ENCODE data around the gene CLEC2L. TPM values are rescaled to one million over a fixed set of nuclear protein-coding genes. Genes with fewer than 3 reads are reported as not detected.

Gene CLEC2L
- total and polyA plus RNA-seq, 5 donors from 2014 or later: 0.39 TPM; not detected in 4

DNA sequence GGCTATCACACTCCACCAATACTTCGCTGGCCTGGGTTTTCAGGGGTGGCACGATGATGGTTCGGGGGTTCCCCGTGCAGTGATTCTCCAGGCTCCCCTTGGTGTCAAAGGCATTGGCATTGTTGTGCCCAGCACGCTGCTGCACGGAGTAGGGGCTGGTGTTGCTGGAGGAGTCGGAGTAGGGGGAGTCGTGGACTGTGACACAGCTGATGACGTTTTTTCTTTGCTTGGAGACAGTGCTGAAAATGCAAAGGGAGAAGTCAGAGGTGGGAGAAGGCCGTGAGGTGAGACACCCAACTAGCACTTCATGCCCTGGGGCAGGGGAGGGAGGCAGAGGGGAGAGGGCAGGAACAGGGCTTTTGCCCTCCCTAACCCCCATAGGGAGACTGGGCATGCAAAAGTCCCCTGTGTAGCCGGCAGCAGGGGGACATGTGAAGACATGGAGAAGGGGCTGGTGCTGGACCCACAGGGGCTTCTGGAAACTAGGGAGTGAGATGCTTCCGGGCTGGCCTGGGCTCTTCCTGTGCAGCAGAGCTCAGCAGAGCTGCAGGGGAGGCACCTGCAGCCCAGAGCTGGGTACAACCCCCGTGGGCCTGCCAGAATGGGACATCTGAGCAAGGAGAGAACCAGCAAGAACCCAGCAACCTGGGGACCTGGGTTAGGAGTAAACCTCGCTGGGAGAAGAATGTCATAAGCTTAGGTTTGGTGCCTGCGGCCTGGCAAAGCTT, 60.5 kb downstream of the CLEC2L start:
- no peak for DNase-seq
- Mint-ChIP-seq H3K4me1 (no peaks in the 10 kb centered on the region), H3K9me3 (no peaks in the 10 kb centered on the region), H3K27me3 (no peaks in the 10 kb centered on the region), H3K27ac (no peak overlapping the region), H3K36me3 (peaks cover 17% of the 10 kb centered on the region), H3K4me3 (no peak overlapping the region)
- Histone ChIP-seq H3K9me3 (ENCODE audit: control insufficient read depth in 2 of 2, low read length in 2 of 2) (no peaks in the 10 kb centered on the region), H3K27me3 (ENCODE audit: control insufficient read depth, insufficient read depth, low read length) (no peaks in the 10 kb centered on the region), H3K27ac (ENCODE audit: insufficient read depth, low read length, poor library complexity, severe bottlenecking) (no peak overlapping the region), H3K4me3 (ENCODE audit: low read depth, low read length) (no peak overlapping the region), H3K4me1 (ENCODE audit: control insufficient read depth, insufficient read depth, low read length, poor library complexity, severe bottlenecking) (no peaks in the 10 kb centered on the region), H3K36me3 (ENCODE audit: control insufficient read depth, insufficient read depth, low read length) (peaks cover 3% of the 10 kb centered on the region)
- ATAC-seq (ENCODE audit: low read depth in 2 of 2): no peak

DNA sequence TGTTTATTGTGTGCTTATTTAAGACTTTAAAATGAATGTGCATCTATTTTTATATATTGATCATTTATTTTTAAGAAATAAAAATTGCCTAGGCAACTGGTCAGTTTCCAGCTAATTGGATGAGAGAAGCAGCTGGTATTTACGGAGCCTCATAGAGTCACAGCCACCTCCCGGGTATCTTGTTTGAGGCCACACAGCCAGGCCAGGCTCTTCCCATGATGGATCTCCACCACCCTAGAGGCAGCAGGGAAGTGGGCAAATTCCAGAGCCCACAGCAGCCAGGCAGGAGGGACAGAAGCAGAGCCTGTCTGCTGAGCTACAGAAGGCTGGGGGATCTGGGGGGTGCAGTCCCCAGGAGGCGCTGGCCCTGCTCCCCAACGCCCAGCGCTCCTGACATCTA, 61.6 kb downstream of the CLEC2L start:
- Mint-ChIP-seq H3K4me1 (no peaks in the 10 kb centered on the region), H3K27ac (no peak overlapping the region), H3K4me3 (no peak overlapping the region), H3K27me3 (no peaks in the 10 kb centered on the region), H3K36me3 (peaks cover 16% of the 10 kb centered on the region), H3K9me3 (no peaks in the 10 kb centered on the region)
- no peaks in the 10 kb centered on the region for H3K9me3 ChIP-seq (ENCODE audit: control insufficient read depth in 2 of 2, low read length in 2 of 2)
- no peak overlapping the region for H3K27ac ChIP-seq (ENCODE audit: insufficient read depth, low read length, poor library complexity, severe bottlenecking)
- H3K4me1 ChIP-seq (ENCODE audit: control insufficient read depth, insufficient read depth, low read length, poor library complexity, severe bottlenecking): no peaks in the 10 kb centered on the region
- DNase-seq (no peak), ATAC-seq (ENCODE audit: low read depth in 2 of 2) (no peak)
- no peaks in the 10 kb centered on the region for H3K27me3 ChIP-seq (ENCODE audit: control insufficient read depth, insufficient read depth, low read length)
- peaks cover 3% of the 10 kb centered on the region for H3K36me3 ChIP-seq (ENCODE audit: control insufficient read depth, insufficient read depth, low read length)
- H3K4me3 ChIP-seq (ENCODE audit: low read depth, low read length): no peak overlapping the region

DNA sequence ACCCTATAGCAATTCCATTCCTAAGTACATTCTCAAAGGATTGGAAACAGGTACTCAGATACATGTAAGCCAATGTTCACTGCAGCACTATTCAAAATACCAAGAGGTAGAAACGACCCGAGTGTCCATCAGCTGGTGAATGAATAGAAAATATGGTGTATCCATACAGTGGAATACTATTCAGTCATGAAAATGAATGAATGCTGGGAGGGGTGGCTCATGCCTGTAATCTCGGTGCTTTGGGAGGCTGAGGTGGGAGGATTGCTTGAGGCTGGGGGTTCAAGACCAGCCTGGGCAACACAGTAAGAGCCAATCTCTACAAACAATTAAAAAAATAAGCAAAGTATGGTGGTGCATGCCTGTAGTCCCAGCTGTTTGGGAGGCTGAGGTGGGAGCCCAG, 62.8 kb downstream of the CLEC2L start:
- Mint-ChIP-seq H3K36me3 (peaks cover 16% of the 10 kb centered on the region), H3K9me3 (no peaks in the 10 kb centered on the region), H3K27me3 (no peaks in the 10 kb centered on the region), H3K27ac (no peak overlapping the region), H3K4me1 (no peaks in the 10 kb centered on the region), H3K4me3 (no peak overlapping the region)
- H3K4me3 ChIP-seq (ENCODE audit: low read depth, low read length): no peak overlapping the region
- no peaks in the 10 kb centered on the region for H3K27me3 ChIP-seq (ENCODE audit: control insufficient read depth, insufficient read depth, low read length)
- no peak for DNase-seq
- ATAC-seq (ENCODE audit: low read depth in 2 of 2): no peak
- no peaks in the 10 kb centered on the region for H3K4me1 ChIP-seq (ENCODE audit: control insufficient read depth, insufficient read depth, low read length, poor library complexity, severe bottlenecking)
- no peaks in the 10 kb centered on the region for H3K9me3 ChIP-seq (ENCODE audit: control insufficient read depth in 2 of 2, low read length in 2 of 2)
- no peak overlapping the region for H3K27ac ChIP-seq (ENCODE audit: insufficient read depth, low read length, poor library complexity, severe bottlenecking)
- peaks cover 3% of the 10 kb centered on the region for H3K36me3 ChIP-seq (ENCODE audit: control insufficient read depth, insufficient read depth, low read length)

DNA sequence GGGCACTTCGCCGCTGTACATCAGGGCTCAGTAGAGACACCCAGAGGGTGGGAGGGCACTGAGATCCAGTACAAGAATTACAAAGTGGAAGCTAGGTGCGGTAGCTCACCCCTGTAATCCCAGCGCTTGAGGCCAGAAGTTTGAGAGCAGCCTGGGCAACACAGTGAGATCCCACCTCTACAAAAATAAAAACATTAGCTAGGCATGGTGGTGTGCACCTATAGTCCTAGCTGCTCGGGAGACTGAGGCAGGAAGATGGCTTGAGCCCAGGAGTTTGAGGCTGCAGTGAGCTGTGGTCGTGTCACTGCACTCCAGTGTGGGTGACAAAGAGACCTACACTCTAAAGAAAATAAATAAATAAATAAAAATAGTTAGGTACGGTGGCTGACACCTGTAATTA, 64.0 kb downstream of the CLEC2L start:
- Histone ChIP-seq H3K27me3 (ENCODE audit: control insufficient read depth, insufficient read depth, low read length) (no peaks in the 10 kb centered on the region), H3K4me1 (ENCODE audit: control insufficient read depth, insufficient read depth, low read length, poor library complexity, severe bottlenecking) (no peaks in the 10 kb centered on the region), H3K4me3 (ENCODE audit: low read depth, low read length) (no peak overlapping the region), H3K27ac (ENCODE audit: insufficient read depth, low read length, poor library complexity, severe bottlenecking) (no peak overlapping the region), H3K9me3 (ENCODE audit: control insufficient read depth in 2 of 2, low read length in 2 of 2) (no peaks in the 10 kb centered on the region), H3K36me3 (ENCODE audit: control insufficient read depth, insufficient read depth, low read length) (peaks cover 2% of the 10 kb centered on the region)
- DNase-seq: no peak
- Mint-ChIP-seq H3K36me3 (peaks cover 17% of the 10 kb centered on the region), H3K4me3 (no peak overlapping the region), H3K27me3 (no peaks in the 10 kb centered on the region), H3K9me3 (no peaks in the 10 kb centered on the region), H3K4me1 (no peaks in the 10 kb centered on the region), H3K27ac (no peak overlapping the region)
- ATAC-seq (ENCODE audit: low read depth in 2 of 2): no peak

DNA sequence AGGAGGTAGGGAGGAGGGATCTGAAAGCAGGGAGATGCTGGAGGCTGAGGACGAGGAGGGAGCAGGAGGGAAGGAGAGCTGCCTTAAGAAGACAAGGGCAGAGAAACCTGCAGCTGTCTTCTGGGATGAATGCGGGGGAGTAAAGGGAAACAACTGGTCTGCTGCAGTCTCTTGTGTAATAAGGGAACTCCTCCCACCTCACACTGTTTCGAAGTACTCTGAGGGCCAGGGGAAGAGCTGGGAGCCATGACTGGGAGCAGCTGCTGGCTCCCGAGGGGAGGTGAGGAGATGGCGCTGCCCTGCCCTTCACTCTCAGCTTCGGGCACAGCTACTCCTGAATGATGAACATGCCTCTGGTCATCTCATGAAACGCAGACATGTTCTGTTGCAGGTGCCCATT, 65.1 kb downstream of the CLEC2L start:
- Mint-ChIP-seq H3K4me1 (no peaks in the 10 kb centered on the region), H3K36me3 (peaks cover 26% of the 10 kb centered on the region), H3K9me3 (no peaks in the 10 kb centered on the region), H3K27me3 (no peaks in the 10 kb centered on the region), H3K4me3 (no peak overlapping the region), H3K27ac (peak overlapping the region in 1 of 3 donors; percentile 69)
- Histone ChIP-seq H3K4me3 (ENCODE audit: low read depth, low read length) (no peak overlapping the region), H3K36me3 (ENCODE audit: control insufficient read depth, insufficient read depth, low read length) (peaks cover 2% of the 10 kb centered on the region), H3K27me3 (ENCODE audit: control insufficient read depth, insufficient read depth, low read length) (no peaks in the 10 kb centered on the region), H3K27ac (ENCODE audit: insufficient read depth, low read length, poor library complexity, severe bottlenecking) (no peak overlapping the region), H3K4me1 (ENCODE audit: control insufficient read depth, insufficient read depth, low read length, poor library complexity, severe bottlenecking) (no peaks in the 10 kb centered on the region), H3K9me3 (ENCODE audit: control insufficient read depth in 2 of 2, low read length in 2 of 2) (no peaks in the 10 kb centered on the region)
- no peak for DNase-seq
- ATAC-seq (ENCODE audit: low read depth in 2 of 2): no peak

DNA sequence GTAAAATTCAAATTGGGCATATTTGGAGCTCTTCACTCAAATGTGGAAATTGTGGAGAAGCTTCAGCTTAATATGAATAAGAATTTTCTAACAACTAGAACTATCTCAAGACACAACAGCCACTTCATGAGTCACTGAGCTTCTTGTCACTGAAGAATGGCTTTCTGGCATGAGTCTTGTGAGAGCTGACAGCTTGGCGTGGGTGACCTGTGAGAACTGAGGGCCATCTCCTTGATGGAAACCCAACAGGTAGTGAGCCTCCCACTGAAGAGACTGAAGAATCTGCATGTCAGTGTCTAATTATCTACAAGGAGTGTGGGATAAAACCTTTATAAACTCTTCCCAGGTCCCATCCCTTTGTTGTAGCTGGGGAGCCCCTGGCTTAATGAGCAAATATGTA, 66.0 kb downstream of the CLEC2L start:
- Mint-ChIP-seq H3K27me3 (no peaks in the 10 kb centered on the region), H3K4me3 (no peak overlapping the region), H3K9me3 (no peaks in the 10 kb centered on the region), H3K27ac (peak overlapping the region in 1 of 3 donors; percentile 20), H3K4me1 (no peaks in the 10 kb centered on the region), H3K36me3 (peaks cover 32% of the 10 kb centered on the region)
- no peaks in the 10 kb centered on the region for H3K9me3 ChIP-seq (ENCODE audit: control insufficient read depth in 2 of 2, low read length in 2 of 2)
- DNase-seq: no peak
- no peak overlapping the region for H3K27ac ChIP-seq (ENCODE audit: insufficient read depth, low read length, poor library complexity, severe bottlenecking)
- ATAC-seq (ENCODE audit: low read depth in 2 of 2): no peak
- no peaks in the 10 kb centered on the region for H3K27me3 ChIP-seq (ENCODE audit: control insufficient read depth, insufficient read depth, low read length)
- H3K4me1 ChIP-seq (ENCODE audit: control insufficient read depth, insufficient read depth, low read length, poor library complexity, severe bottlenecking): no peaks in the 10 kb centered on the region
- no peak overlapping the region for H3K4me3 ChIP-seq (ENCODE audit: low read depth, low read length)
- H3K36me3 ChIP-seq (ENCODE audit: control insufficient read depth, insufficient read depth, low read length): peaks cover 6% of the 10 kb centered on the region

DNA sequence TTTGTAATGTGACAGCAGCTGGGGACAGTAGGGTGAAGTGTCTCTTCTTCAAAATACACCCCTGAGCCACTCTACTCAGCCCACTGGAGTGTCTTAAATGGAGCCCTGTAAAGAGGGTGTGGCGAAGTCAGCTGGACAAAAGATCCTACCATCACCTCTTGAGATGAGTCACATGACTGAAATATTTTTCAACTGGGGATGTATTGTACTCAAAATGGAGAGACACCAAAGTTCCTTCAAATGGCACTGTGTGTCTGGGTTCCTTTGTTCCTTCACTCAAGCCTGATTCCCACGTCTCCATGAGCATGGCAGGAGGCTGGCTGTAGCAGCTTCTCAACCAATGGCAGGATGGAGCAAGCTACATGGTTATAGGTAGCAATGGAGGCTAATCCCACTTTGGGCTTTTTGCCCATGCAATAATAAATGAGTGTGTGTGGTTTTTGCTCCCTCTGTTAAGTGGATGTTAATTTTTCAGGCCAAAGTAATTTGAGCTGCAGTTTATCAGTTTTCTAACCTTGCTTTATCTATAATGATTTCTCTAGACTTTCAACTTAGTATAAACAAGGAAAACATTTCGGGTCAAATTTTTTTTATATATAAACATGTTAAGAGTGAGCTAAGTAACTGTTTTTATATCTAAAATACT, 68.2 kb downstream of the CLEC2L start:
- DNase-seq (no peak), ATAC-seq (ENCODE audit: low read depth in 2 of 2) (no peak)
- H3K4me1 ChIP-seq (ENCODE audit: control insufficient read depth, insufficient read depth, low read length, poor library complexity, severe bottlenecking): no peaks in the 10 kb centered on the region
- no peaks in the 10 kb centered on the region for H3K27me3 ChIP-seq (ENCODE audit: control insufficient read depth, insufficient read depth, low read length)
- no peak overlapping the region for H3K4me3 Mint-ChIP-seq
- H3K36me3 Mint-ChIP-seq: peaks cover 43% of the 10 kb centered on the region
- no peaks in the 10 kb centered on the region for H3K27me3 Mint-ChIP-seq
- H3K4me1 Mint-ChIP-seq: no peaks in the 10 kb centered on the region
- H3K9me3 ChIP-seq (ENCODE audit: control insufficient read depth in 2 of 2, low read length in 2 of 2): no peaks in the 10 kb centered on the region
- H3K36me3 ChIP-seq (ENCODE audit: control insufficient read depth, insufficient read depth, low read length): peaks cover 27% of the 10 kb centered on the region
- H3K27ac ChIP-seq (ENCODE audit: insufficient read depth, low read length, poor library complexity, severe bottlenecking): no peak overlapping the region
- no peak overlapping the region for H3K4me3 ChIP-seq (ENCODE audit: low read depth, low read length)
- H3K9me3 Mint-ChIP-seq: no peaks in the 10 kb centered on the region
- peak overlapping the region in 1 of 3 donors; percentile 20 for H3K27ac Mint-ChIP-seq
